HCT116 (cell line): ENCODE data around the gene RABEPK. TPM values are rescaled to one million over a fixed set of nuclear protein-coding genes. Genes with fewer than 3 reads are reported as not detected.

Source experiments
- ATAC-seq: fragments of 200-7000 bp; cut with Tn5 transposase; 2 replicates; pipeline ENCODE4 v1.9.1; 2020; ENCODE audit warnings: mild to moderate bottlenecking, moderate library complexity
- BruUV-seq: library from RNA; stranded (reverse); fragments of 400-500 nt; replicated peaks from 2 replicates; lab custom pipeline; 2021; lab: Mats Ljungman, UMichigan
- CTCF ChIA-PET: fragments of 300-600 bp; sonication (Branson Sonifier 250); formaldehyde crosslinking; loops from one replicate; lab custom pipeline; 2021; ENCODE audit warnings: antibody characterized with exemption; lab: Charles Lee
- POLR2A ChIA-PET: fragments of 300-600, 350-600 bp; sonication (Branson Sonifier 250); formaldehyde crosslinking; loops from one replicate; lab custom pipeline; 2021; ENCODE audit warnings: antibody characterized with exemption; lab: Charles Lee
- RAD21 ChIA-PET, 2 experiments: fragments of 300-600 bp; sonication (Branson Sonifier 250); formaldehyde crosslinking; loops; one replicate each; lab custom pipeline; 2023; ENCODE audit warnings: low total read pairs in 2 of 2; ENCODE audit not compliant: uncharacterized antibody in 2 of 2, unreplicated experiment in 2 of 2, low non-redundant PET in 1 of 2; lab: Charles Lee
- DNase-seq: peaks from one replicate; pipeline ENCODE4 v3.0.0-alpha.2; 2010; ENCODE audit warnings: low read depth, low spot score
- H2AFZ ChIP-seq: fragments of 200-600 bp; shearing (Covaris generic), sonication (generic); 2 replicates; pipeline ENCODE4 v1.6.1; 2017; ENCODE audit warnings: low read depth, mixed run types, mixed read lengths, antibody characterized with exemption, low read length; ENCODE audit not compliant: poor library complexity, severe bottlenecking
- H3K27ac ChIP-seq: 2 replicates; pipeline ENCODE4 v1.5.1; 2012; ENCODE audit warnings: low read depth, low read length
- H3K27me3 ChIP-seq: fragments of 200-600 bp; sonication (generic); 2 replicates; pipeline ENCODE4 v1.6.1; 2016; ENCODE audit warnings: mixed run types, low read length, mixed read lengths; ENCODE audit not compliant: insufficient read depth
- H3K36me3 ChIP-seq, 2 experiments: fragments of 200-500 bp in 1 of 2; fragments of 200-600 bp in 1 of 2; sonication (Bioruptor generic) in 1 of 2; sonication (generic) in 1 of 2; 2 replicates each; pipeline versions ENCODE4 v1.5.1 to v1.6.1; 2014 to 2016; ENCODE audit warnings: low read length in 2 of 2, inconsistent platforms in 1 of 2, mixed read lengths in 1 of 2, mixed run types in 1 of 2; ENCODE audit not compliant: insufficient read depth in 2 of 2, control insufficient read depth in 1 of 2
- H3K4me1 ChIP-seq, 2 experiments: fragments of 200-600 bp in 1 of 2; sonication (generic) in 1 of 2; 2 replicates each; pipeline versions ENCODE4 v1.5.1 to v1.6.1; 2012 to 2017; ENCODE audit warnings: low read length in 2 of 2, inconsistent platforms in 1 of 2, mild to moderate bottlenecking in 1 of 2, mixed read lengths in 1 of 2, mixed run types in 1 of 2, moderate library complexity in 1 of 2; ENCODE audit not compliant: insufficient read depth in 2 of 2, control insufficient read depth in 1 of 2
- H3K4me2 ChIP-seq: fragments of 200-600 bp; sonication (generic); 2 replicates; pipeline ENCODE4 v1.6.1; 2017; ENCODE audit warnings: mixed run types, low read length, mixed read lengths
- H3K4me3 ChIP-seq, 2 experiments: fragments of 200-600 bp in 1 of 2; sonication (generic) in 1 of 2; replicated peaks in 1 of 2; 2 replicates each; pipeline ENCODE4 v1.5.1; 2011 to 2016; ENCODE audit warnings: low read length in 2 of 2, control low read depth in 1 of 2, low read depth in 1 of 2, mild to moderate bottlenecking in 1 of 2, mixed read lengths in 1 of 2, mixed run types in 1 of 2
- H3K79me2 ChIP-seq: fragments of 200-600 bp; sonication (generic); 2 replicates; pipeline ENCODE4 v1.6.1; 2017; ENCODE audit warnings: mild to moderate bottlenecking, mixed run types, low read length, moderate library complexity, mixed read lengths; ENCODE audit not compliant: insufficient read depth
- H3K9ac ChIP-seq: fragments of 200-600 bp; sonication (generic); 2 replicates; pipeline ENCODE4 v1.6.1; 2016; ENCODE audit warnings: low read length, mixed read lengths
- H3K9me2 ChIP-seq: fragments of 200-600 bp; sonication (generic), shearing (Covaris generic); 2 replicates; pipeline ENCODE4 v1.6.1; 2017; ENCODE audit warnings: mixed run types, mild to moderate bottlenecking, moderate library complexity; ENCODE audit not compliant: insufficient read depth
- H3K9me3 ChIP-seq, 2 experiments: fragments of 200-500 bp in 1 of 2; fragments of 200-600 bp in 1 of 2; sonication (Bioruptor generic) in 1 of 2; sonication (generic) in 1 of 2; 2 replicates each; pipeline ENCODE4 v1.6.1; 2014 to 2017; ENCODE audit warnings: low read length in 2 of 2, mixed read lengths in 2 of 2, inconsistent platforms in 1 of 2, low read depth in 1 of 2, mild to moderate bottlenecking in 1 of 2, mixed run types in 1 of 2, moderate library complexity in 1 of 2; ENCODE audit not compliant: control insufficient read depth in 1 of 2, insufficient read depth in 1 of 2
- H4K20me1 ChIP-seq: fragments of 200-600 bp; sonication (generic), shearing (Covaris generic); 2 replicates; pipeline ENCODE4 v1.6.1; 2017; ENCODE audit warnings: mixed run types, mild to moderate bottlenecking, moderate library complexity; ENCODE audit not compliant: insufficient read depth
- ATF3 ChIP-seq: IDR thresholded peaks from 2 replicates; pipeline ENCODE4 v1.6.1; 2012
- EGR1 ChIP-seq: IDR thresholded peaks from 2 replicates; pipeline ENCODE4 v1.6.1; 2012; ENCODE audit warnings: low read depth
- POLR2A ChIP-seq: IDR thresholded peaks from 2 replicates; pipeline ENCODE4 v1.7.0; 2011; ENCODE audit warnings: borderline replicate concordance; ENCODE audit not compliant: insufficient read depth, insufficient read length; ENCODE audit errors: extremely low read depth
- RAD21 ChIP-seq: IDR thresholded peaks from 2 replicates; pipeline ENCODE4 v1.6.1; 2012; ENCODE audit warnings: low read depth, mild to moderate bottlenecking
- REST ChIP-seq: IDR thresholded peaks from 2 replicates; pipeline ENCODE4 v1.6.1; 2012; ENCODE audit warnings: low read depth
- SP1 ChIP-seq: IDR thresholded peaks from 2 replicates; pipeline ENCODE4 v1.6.1; 2012; ENCODE audit warnings: low read depth
- SRF ChIP-seq: IDR thresholded peaks from 2 replicates; pipeline ENCODE4 v1.6.1; 2012; ENCODE audit warnings: low read depth
- YY1 ChIP-seq: IDR thresholded peaks from 2 replicates; pipeline ENCODE4 v1.6.1; 2011; ENCODE audit warnings: low read length, low read depth, moderate library complexity, mild to moderate bottlenecking; ENCODE audit not compliant: insufficient replicate concordance; ENCODE audit errors: extremely low read depth
- ZNF274 ChIP-seq: fragments of 200-500 bp; sonication (Bioruptor generic); IDR thresholded peaks from 2 replicates; pipeline ENCODE4 v1.6.1; 2014; ENCODE audit warnings: mild to moderate bottlenecking, low read depth, low read length, inconsistent platforms
- intact Hi-C: fragments of 100-400 bp; cut with micrococcal nuclease; formaldehyde crosslinking; loops from 2 replicates; pipeline ENCODE4 v1.10.0; 2022
- total RNA-seq: library from RNA; stranded (reverse); gene quantifications from one replicate; pipeline ENCODE4 v1.2.1, GENCODE V29; 2021; ENCODE audit not compliant: unreplicated experiment
- TF ChIP-seq, protein P1 (sequence below): IDR thresholded peaks from 2 replicates; pipeline ENCODE4 v1.6.1; 2011; ENCODE audit warnings: mild to moderate bottlenecking, low read length, moderate library complexity; ENCODE audit not compliant: insufficient replicate concordance; ENCODE audit errors: extremely low read depth

The RABEPK gene
- total RNA-seq, 1 experiment from 2014 or later, result 48.3 TPM

DNA sequence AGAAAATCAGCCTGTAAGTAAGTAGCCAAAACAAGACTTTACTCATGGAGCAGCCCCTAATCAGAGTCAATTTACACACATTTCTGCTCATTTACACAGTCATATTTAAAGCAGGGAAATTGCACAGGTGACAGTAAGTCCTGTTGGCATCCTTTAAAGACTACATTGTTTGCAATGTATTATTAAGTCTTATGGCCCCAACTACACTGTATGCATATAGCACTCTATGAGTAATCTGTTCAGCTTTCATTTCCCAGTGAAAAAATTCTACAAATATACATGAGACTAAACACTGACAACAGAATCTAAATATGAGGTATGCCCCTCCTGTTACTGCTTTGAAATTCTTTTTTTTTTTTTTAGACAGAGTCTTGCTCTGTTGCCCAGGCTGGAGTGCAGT is 30.4 kb upstream of the RABEPK start:
- no peak for DNase-seq
- H3K36me3 ChIP-seq, result peaks cover 2 to 3% of the 10 kb centered on the region in 2 experiments; a peak in 1 of 4 replicates
- H4K20me1 ChIP-seq, result 0 out of 2 replicates have a peak, but pooled peaks cover 3% of the 10 kb centered on the region
- H3K79me2 ChIP-seq, result peaks cover 73% of the 10 kb centered on the region
- TF ChIP-seq ATF3, result no peak
- no peak for TF ChIP-seq REST
- TF ChIP-seq EGR1, result no peak
- no peak for TF ChIP-seq POLR2A
- no peak for TF ChIP-seq RAD21
- no peak for TF ChIP-seq ZNF274
- TF ChIP-seq SP1, result no peak
- no peak for TF ChIP-seq YY1
- TF ChIP-seq SRF, result no peak
- TF ChIP-seq, protein P1, sequence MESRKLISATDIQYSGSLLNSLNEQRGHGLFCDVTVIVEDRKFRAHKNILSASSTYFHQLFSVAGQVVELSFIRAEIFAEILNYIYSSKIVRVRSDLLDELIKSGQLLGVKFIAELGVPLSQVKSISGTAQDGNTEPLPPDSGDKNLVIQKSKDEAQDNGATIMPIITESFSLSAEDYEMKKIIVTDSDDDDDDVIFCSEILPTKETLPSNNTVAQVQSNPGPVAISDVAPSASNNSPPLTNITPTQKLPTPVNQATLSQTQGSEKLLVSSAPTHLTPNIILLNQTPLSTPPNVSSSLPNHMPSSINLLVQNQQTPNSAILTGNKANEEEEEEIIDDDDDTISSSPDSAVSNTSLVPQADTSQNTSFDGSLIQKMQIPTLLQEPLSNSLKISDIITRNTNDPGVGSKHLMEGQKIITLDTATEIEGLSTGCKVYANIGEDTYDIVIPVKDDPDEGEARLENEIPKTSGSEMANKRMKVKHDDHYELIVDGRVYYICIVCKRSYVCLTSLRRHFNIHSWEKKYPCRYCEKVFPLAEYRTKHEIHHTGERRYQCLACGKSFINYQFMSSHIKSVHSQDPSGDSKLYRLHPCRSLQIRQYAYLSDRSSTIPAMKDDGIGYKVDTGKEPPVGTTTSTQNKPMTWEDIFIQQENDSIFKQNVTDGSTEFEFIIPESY, result no peak
- intact Hi-C loops, result no loop called here
- no TSS peak for BruUV-seq
- no peak overlapping the region for H3K4me3 ChIP-seq
- no peak overlapping the region for H3K9ac ChIP-seq
- H3K27me3 ChIP-seq, result no peaks in the 10 kb centered on the region
- ChIA-PET RAD21 (no interaction called here), POLR2A (no interaction called here), CTCF (no interaction called here)
- H3K9me2 ChIP-seq, result no peaks in the 10 kb centered on the region
- no peak overlapping the region for H2AFZ ChIP-seq
- H3K9me3 ChIP-seq, result no peaks in the 10 kb centered on the region
- H3K4me2 ChIP-seq, result no peak overlapping the region
- no peak for ATAC-seq
- H3K4me1 ChIP-seq, result peaks cover 0 to 23% of the 10 kb centered on the region in 2 experiments; a peak in 2 of 4 replicates
- H3K27ac ChIP-seq, result no peak overlapping the region
